Fibroblast of villous mesenchyme (primary cell): ENCODE measurements around the gene SLC12A2. TPM values are rescaled to one million over a fixed set of nuclear protein-coding genes. Genes with fewer than 3 reads are reported as not detected.

Source experiments
- DNase-seq: peaks from one replicate; pipeline ENCODE4 v3.0.0-alpha.2; 2010; ENCODE audit warnings: low read depth
- H3K4me3 ChIP-seq: 2 replicates; pipeline ENCODE4 v1.5.1; 2011; ENCODE audit warnings: low read depth, mild to moderate bottlenecking, low read length
- total RNA-seq: library from RNA; depleted of rRNA; stranded (reverse); fragments of >200 nt; gene quantifications from 2 replicates; pipeline ENCODE4 v1.2.3, GENCODE V29; 2012
- TF ChIP-seq, protein P1 (sequence below): IDR thresholded peaks from 2 replicates; pipeline ENCODE4 v1.5.1; 2012; ENCODE audit warnings: low read depth, mild to moderate bottlenecking, low read length; ENCODE audit not compliant: insufficient read depth

The SLC12A2 gene
- total RNA-seq, 1 donor, result 37.1 TPM

DNA sequence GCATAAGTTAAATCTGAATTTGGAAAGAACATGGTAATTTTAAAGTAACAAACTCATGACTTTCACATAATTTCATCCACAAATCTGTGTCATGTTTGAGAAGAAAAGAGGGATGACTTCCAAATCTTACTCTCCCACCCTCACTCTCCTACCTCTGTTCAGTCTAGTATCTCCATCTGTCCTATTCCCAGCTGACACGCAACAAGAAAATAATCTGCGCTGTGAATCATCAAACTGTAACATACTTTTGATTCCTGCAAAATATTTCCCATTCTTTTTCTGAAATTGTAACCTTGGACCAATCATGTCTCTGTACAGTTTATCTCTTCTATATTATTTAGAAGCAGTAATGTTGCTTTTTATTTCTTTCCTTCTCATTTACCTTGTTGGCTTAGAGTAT is 91.4 kb downstream of the SLC12A2 start:
- TF ChIP-seq, protein P1, sequence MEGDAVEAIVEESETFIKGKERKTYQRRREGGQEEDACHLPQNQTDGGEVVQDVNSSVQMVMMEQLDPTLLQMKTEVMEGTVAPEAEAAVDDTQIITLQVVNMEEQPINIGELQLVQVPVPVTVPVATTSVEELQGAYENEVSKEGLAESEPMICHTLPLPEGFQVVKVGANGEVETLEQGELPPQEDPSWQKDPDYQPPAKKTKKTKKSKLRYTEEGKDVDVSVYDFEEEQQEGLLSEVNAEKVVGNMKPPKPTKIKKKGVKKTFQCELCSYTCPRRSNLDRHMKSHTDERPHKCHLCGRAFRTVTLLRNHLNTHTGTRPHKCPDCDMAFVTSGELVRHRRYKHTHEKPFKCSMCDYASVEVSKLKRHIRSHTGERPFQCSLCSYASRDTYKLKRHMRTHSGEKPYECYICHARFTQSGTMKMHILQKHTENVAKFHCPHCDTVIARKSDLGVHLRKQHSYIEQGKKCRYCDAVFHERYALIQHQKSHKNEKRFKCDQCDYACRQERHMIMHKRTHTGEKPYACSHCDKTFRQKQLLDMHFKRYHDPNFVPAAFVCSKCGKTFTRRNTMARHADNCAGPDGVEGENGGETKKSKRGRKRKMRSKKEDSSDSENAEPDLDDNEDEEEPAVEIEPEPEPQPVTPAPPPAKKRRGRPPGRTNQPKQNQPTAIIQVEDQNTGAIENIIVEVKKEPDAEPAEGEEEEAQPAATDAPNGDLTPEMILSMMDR, result no peak
- H3K4me3 ChIP-seq, result no peak overlapping the region
- DNase-seq, result peak; percentile 14

DNA sequence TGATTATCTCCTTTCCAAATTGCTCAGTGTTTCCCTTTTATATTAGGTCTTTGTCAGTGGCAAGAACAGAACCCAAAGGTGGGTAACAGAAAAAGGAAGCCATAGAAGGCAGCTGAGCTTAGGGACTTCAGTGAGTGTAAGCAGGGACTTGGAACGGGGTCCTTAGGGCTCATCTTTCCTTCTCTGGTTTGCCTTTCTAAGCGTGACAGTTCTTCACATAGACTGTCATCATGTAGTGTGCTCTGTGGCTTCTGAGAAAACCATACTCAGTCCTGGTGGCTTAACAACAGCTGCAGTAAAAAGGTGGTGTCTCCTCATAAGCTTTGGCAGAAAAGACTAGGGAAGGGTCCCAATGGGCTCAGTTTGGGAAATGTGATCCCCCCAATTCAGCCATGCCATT is 108.8 kb downstream of the SLC12A2 start:
- TF ChIP-seq, protein P1, result no peak
- H3K4me3 ChIP-seq, result no peak overlapping the region
- no peak for DNase-seq

DNA sequence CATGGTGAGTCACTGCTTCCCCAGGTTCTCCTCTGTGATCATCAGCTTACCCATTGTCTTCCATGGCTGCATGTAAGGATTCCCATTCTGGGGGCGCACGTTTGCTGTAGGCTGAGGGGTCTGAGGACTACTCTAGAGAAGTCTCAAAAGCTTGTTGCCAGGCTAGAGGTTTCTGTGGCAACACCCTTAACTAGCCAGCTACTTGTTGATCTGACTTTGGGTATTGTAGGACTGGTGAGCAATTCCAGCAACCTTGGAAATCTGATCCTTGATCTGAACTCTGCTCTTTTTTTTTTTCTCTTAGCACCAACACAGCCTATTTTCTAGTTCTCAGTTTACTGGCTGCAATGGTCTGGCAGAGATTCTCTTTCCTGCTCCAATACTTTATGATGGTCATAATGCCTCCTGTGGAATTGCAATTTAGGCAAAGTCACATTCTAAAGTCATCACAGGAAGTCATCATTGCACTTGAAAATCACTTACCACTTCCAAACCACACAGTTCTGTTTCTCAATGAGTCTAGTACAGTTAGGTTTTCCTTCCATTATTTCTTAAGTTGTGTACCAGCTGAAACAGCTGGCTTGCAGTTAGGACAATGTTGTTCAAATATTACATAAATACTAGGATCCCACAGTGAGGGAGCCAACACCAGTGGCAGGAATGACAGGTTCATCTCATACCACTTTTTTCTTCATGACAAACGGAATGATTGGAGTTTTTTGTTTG is 110.3 kb downstream of the SLC12A2 start:
- TF ChIP-seq, protein P1, result no peak
- no peak overlapping the region for H3K4me3 ChIP-seq
- DNase-seq, result no peak

DNA sequence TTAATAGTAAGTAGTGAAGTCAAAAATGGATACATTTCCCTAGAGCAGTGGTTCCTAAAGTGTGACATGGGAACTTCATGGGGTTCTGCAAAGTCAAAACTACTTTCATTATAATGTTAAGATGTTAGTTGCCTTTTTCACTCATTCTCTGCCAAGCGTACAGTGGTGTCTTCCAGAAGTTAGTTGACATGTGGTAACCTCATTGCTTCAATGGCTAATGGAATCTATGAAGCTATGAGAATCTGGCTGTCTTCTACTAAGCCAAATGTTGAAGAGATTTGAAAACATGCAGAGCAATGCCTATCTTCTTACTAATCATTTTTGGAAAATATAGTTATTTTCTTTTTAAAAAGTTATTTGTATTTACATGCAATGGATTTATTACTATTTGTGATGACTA is 111.8 kb downstream of the SLC12A2 start:
- TF ChIP-seq, protein P1, result no peak
- no peak overlapping the region for H3K4me3 ChIP-seq
- DNase-seq, result no peak

DNA sequence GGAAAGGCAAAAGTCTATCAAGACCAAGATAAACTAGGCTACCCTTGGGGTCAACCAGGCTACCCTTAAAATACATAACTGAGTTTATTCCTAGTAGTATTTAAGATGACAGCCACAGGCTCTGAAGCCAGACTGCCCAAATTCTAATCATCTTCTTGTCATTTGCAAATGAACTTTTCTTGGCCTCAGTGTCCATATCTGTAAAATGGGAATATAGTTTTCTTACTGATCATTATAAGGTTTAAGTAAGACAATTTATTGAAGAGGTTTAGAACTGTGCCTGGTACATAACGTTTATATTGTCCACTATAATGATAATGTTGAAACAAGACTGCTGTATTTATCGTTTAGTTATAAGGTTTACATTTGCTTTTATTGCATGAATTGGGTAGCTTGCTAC is 112.5 kb downstream of the SLC12A2 start:
- TF ChIP-seq, protein P1, result no peak
- no peak overlapping the region for H3K4me3 ChIP-seq
- DNase-seq, result no peak

DNA sequence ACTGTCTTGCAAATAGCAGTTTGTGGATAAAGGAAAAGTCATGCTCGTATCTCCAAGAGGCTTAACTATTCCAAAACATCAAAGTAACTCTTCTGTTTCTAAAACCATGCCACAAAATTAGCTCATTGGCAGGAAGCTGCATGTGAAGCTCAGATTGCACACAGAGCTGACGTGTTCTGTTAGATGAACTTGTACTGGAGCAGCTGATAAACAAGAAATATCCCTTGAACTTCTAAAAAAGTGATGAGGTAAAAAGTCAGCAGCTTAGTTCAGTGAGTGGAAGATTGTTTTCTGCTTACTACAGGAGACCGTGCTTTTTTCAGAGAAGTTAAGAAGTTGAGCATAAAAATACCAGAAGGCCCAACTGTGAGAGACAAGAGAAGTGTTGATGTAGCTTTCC is 113.2 kb downstream of the SLC12A2 start:
- H3K4me3 ChIP-seq, result no peak overlapping the region
- DNase-seq, result peak; percentile 77
- TF ChIP-seq, protein P1, result no peak
